Measurements from ENCODE around the gene DEAF1. TPM values are rescaled to one million over a fixed set of nuclear protein-coding genes. Genes with fewer than 3 reads are reported as not detected.

The DEAF1 gene
- total RNA-seq, 1 experiment from 2014 or later, result 33.9 TPM

GRCh38 chr11:639332-639955, 55.6 kb downstream of the DEAF1 start:
- Histone ChIP-seq H3K4me3 (replicated peaks in 1 of 2; ENCODE audit: low read depth in 1 of 2, low read length in 2 of 2) (no peak overlapping the region), H3K9me2 (ENCODE audit: insufficient read depth) (no peaks in the 10 kb centered on the region), H3K27ac (ENCODE audit: low read depth, low read length) (no peak overlapping the region), H3K36me3 (ENCODE audit: control insufficient read depth in 1 of 2, insufficient read depth in 2 of 2, low read length in 2 of 2) (no peaks in the 10 kb centered on the region; a peak in 1 of 4 replicates), H3K9me3 (ENCODE audit: control insufficient read depth in 1 of 2, insufficient read depth in 1 of 2, low read depth in 1 of 2, low read length in 2 of 2) (no peaks in the 10 kb centered on the region), H3K79me2 (ENCODE audit: insufficient read depth, low read length) (no peaks in the 10 kb centered on the region), H3K4me2 (ENCODE audit: low read length) (no peak overlapping the region), H4K20me1 (ENCODE audit: insufficient read depth) (no peaks in the 10 kb centered on the region), H3K27me3 (ENCODE audit: insufficient read depth, low read length) (no peaks in the 10 kb centered on the region), H2AFZ (ENCODE audit: low read depth, low read length, poor library complexity, severe bottlenecking) (no peak overlapping the region), H3K9ac (ENCODE audit: low read length) (no peak overlapping the region), H3K4me1 (ENCODE audit: control insufficient read depth in 1 of 2, insufficient read depth in 2 of 2, low read length in 2 of 2) (no peaks in the 10 kb centered on the region)
- TF ChIP-seq EZH2 (IDR thresholded peaks at IDR 0.05), result no peak
- no peak for TF ChIP-seq SIN3A (IDR thresholded peaks at IDR 0.05; ENCODE audit: low read depth)
- no peak for TF ChIP-seq POLR2A (IDR thresholded peaks at IDR 0.05; ENCODE audit: borderline replicate concordance, extremely low read depth, insufficient read depth, insufficient read length)
- TF ChIP-seq ELF1 (IDR thresholded peaks at IDR 0.05; ENCODE audit: borderline replicate concordance, low read depth), result no peak
- no peak for TF ChIP-seq EGR1 (IDR thresholded peaks at IDR 0.05; ENCODE audit: low read depth)
- no peak for TF ChIP-seq ZNF274 (IDR thresholded peaks at IDR 0.05; ENCODE audit: low read depth, low read length)
- no peak for TF ChIP-seq ZBTB33 (IDR thresholded peaks at IDR 0.05; ENCODE audit: extremely low read depth, insufficient replicate concordance, low read length)
- no peak for TF ChIP-seq EZH2phosphoT487 (IDR thresholded peaks at IDR 0.05; ENCODE audit: borderline replicate concordance)
- no peak for TF ChIP-seq ATF3 (IDR thresholded peaks at IDR 0.05)
- no peak for TF ChIP-seq SRF (IDR thresholded peaks at IDR 0.05; ENCODE audit: low read depth)
- TF ChIP-seq RAD21 (IDR thresholded peaks at IDR 0.05; ENCODE audit: low read depth), result no peak
- CTCF ChIA-PET, result no interaction called here
- intact Hi-C loops (cut with micrococcal nuclease), result no loop called here
- RAD21 ChIA-PET (ENCODE audit: low non-redundant PET in 1 of 2, low total read pairs in 2 of 2, uncharacterized antibody in 2 of 2, unreplicated experiment in 2 of 2), result no interaction called here
- POLR2A ChIA-PET, result no interaction called here
- BruUV-seq (replicated peaks), result no TSS peak
- DNase-seq (ENCODE audit: low read depth, low spot score) (no peak), ATAC-seq (no peak)

Measured in HCT116 (cell line).